HG03342 (cell line): ENCODE results near the gene PLEKHD1.

Source experiments
- ATAC-seq: cut with Tn5 transposase; IDR thresholded peaks from one replicate; pipeline ENCODE4 v1.9.1; 2021; ENCODE audit warnings: mild to moderate bottlenecking, moderate library complexity; ENCODE audit not compliant: unreplicated experiment

Gene PLEKHD1

DNA sequence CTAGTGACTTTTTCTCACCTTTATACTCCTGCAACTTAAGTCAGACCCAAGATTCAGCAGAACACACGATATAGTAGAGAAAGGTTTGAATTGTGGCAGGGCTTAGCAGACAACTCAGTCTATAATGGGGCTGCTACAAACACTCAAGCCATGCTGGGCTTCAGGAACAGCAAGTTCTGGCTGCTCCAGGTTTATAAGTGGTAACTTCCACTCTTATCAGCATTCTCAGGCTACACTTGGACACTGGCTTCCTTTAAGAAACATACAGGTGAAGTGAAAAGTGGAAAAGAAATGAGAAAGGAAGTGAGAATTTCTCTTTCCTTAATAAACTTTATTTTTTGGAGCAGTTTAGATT lies 21.7 kb downstream of the PLEKHD1 start:
- no peak for ATAC-seq

DNA sequence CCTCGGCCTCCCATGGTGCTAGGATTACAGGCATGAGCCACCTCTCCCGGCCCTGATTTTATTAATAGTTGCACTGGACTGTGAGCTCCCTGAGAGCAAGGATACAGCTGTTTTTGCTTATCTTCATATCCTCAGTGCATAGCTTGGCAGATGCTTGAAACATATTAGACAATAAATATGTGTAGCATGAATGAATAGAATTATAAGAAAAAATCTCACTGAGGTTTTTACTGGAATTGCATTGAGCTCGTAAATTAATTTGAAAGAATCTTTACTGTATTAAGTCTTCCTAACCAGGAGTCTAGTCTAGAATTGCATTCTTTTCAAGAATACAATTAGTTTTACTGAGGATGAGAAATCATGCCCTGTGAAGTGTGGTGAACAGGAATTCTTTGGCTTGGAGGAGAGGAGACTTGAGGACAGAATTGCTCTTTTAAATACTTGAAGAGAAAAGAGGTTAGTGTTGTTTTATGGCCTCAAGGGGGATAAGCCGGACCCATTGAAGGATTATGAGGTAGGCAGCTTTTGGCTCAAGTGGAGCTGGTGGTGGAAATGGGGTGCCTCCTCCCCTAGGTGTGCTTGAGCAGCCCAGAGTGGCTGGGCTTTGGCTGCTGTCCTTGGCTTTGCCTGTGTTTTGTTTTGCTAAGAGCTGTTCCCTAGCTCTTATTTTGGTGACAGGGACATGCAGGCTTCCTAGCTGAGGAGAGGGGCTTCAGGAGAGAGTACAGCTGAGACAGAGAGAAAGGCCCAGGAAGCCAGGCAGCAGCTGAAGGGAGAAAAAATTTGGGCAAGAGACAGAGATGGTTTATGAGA lies 34.0 kb downstream of the PLEKHD1 start:
- no peak for ATAC-seq

DNA sequence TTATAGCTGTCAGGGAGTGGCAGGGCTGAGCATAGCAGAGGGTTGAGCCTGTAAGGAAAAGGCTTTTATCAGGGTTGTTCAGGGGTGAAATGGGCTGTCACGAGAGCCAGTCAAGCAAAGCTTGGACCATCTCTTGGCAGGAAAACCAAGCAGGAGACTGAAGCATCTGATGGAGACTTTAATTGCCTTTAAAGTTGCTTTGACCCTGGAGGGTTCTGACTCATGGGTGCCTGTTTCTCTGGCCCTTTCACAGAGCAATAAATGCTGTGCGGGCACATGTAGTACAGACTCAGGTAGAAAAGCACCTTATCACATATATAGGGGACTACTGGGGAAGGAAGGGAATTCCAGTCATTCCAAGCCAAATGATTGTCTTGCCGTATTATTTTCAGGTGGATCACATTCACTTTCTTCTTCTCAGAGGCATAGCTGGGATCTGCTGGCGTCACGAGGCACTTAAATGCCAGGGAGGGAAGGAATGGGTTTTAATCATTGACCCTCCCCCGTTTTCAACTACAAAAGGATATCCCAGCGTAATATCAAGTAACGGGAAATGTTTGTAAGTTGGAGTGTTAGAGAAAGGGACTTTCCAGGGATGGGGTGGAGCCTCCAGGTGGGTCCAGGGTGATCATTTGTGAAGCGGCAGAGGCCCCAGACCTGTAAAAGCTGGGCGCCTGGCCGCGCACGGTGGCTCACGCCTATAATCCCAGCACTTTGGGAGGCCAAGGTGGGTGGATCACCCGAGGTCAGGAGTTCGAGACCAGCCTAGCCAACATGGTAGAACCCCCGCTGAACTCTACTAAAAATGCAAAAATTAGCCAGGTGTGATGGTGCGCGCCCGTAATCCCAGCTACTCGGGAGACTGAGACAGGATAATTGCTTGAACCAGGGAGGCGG lies 34.9 kb downstream of the PLEKHD1 start:
- no peak for ATAC-seq

DNA sequence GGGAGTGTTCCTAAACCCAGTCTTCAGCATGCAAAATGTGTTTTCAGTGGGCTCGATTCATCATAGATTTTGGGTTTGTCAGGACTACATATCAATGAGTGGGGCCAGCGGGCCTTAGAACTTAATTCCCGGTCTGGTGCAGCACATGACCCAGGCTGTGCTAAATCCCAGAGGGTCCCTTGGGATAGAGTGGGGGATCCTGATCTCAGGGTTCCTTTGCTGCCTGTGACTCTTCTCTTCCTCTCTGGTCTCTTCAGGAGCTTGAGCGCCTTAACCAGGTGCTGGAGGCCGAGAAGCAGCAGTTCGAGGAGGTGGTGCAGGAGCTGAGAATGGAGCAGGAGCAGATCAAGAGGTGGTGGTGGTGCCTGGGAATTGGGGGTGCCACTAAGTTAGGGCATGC lies 37.5 kb downstream of the PLEKHD1 start:
- no peak for ATAC-seq

DNA sequence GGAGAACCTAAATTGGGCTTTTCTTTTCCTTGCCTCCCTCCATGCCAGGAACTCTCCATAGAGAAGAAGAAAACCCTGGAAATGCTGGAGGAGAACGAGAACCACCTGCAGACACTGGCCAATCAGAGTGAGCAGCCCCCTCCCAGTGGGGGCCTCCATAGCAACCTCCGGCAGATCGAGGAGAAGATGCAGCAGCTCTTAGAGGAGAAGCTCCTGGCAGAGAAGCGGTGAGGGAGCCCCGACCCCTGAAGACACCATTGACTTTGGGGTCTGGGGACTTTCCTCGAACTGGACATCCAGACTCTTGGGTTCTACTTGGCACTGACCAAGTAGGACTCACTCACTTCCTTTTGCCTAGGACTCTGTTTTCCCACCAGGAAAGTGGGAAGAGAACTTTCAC lies 41.4 kb downstream of the PLEKHD1 start:
- ATAC-seq, result no peak

- no peak for ATAC-seq
These were observed 43.1 kb downstream of the PLEKHD1 start for GRCh38 chr14:69527635-69528034.

- no peak for ATAC-seq
These were observed 43.6 kb downstream of the PLEKHD1 start for GRCh38 chr14:69528143-69528542.

DNA sequence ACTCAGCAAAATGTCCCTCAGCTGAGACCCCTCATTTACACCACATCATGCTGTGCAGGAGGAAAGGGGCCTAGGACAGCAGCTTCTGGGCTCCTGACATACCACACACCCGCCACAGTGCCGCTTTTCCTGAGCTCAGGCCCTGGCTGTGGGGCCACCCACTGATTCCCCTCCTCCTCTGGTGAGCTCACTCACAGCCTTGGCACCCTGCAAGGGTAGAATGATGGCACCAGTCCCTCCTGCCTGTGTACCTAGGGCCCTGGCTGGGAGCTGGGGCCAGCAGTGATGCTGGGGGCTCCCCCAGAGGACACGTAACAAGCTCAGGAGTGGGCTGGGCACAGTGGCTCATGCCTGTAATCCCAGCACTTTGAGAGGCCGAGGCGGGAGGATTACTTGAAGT lies 44.4 kb downstream of the PLEKHD1 start:
- no peak for ATAC-seq

DNA sequence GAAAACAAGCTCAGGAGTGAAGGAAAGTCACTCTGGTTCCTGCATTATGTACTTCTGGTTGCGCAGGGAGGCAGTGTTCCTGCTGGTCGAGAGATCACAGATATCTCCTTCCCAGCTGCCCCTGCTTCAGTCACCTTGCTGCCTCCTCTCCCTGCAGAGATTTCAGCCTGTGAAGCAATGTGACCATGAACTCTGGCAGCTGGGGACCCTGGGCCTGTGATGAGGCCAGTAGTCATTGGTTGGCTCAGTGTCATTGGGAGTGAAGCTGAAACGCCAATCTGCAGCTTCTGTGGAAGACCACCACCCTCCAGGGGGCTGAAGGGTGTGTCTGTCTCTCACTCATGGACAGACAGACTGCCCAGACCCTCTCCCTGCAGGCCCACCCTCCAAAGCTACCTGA lies 45.0 kb downstream of the PLEKHD1 start:
- ATAC-seq, result no peak

DNA sequence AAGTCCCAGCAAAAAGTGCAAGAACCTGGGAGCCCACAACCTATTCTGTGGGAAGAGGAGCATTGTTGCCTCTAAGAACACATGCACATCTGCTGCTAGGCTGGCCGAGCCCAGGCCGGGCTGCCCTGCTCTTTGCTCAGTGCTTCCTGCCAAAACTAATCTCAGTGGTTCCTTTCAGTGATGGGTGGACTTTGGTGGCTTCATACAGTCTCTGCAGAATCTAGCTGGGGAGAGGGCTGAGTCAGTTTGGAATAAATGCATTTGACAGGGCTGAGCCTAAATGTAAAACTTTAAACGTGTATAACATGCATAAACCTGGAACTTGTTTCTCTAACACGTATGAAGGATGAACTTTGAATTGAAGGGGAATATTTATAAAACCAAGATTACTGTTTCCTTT lies 45.6 kb downstream of the PLEKHD1 start:
- ATAC-seq, result no peak

DNA sequence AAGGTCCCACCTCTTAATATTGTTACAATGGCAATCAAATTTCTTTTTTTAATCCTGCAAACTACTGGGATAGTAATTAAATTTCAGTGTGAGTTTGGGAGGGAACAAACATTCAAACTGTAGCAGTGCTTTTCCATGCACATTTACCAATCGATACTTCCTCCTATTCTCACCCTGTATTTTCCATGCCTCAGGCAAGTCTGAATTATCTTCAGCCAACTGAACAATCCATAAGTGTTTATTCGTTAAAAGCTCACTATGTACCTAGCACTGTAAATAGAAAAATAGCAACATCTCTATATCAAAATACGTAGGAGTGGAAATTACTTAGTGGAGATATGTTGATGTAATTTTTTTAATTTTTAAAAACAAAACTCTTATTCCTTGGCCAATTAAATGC lies 46.6 kb downstream of the PLEKHD1 start:
- no peak for ATAC-seq

- no peak for ATAC-seq
These were observed 48.2 kb downstream of the PLEKHD1 start for GRCh38 chr14:69532561-69533340.

DNA sequence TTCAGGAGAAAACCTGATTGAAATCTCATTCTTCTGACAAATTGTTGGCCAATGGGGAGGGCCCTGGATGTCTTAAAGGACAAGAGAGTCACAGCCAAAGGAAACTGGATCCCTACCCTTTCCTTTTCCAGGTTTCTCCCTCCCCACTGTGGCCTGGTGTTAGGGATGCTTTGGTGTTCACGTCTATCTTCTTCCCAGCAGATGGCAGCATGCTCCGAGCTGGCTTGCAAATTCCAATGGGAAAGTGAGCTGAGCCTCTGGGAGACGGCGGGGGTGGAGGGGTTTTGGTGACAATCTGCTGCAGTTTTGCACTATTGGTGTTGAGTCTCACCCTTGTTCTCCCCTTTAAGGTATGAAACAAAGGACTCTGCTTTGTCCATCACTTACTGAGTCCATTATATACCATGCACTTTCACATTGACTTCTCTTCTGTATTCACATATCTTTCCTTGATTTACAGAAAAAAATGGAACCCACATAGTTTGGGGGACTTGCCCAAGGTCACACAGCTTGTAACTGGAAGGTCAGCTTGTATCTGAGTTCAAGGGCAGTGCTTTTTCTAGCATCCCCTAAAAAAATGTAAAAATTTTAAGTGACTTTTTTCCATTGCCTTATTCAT lies 50.8 kb downstream of the PLEKHD1 start:
- no peak for ATAC-seq

DNA sequence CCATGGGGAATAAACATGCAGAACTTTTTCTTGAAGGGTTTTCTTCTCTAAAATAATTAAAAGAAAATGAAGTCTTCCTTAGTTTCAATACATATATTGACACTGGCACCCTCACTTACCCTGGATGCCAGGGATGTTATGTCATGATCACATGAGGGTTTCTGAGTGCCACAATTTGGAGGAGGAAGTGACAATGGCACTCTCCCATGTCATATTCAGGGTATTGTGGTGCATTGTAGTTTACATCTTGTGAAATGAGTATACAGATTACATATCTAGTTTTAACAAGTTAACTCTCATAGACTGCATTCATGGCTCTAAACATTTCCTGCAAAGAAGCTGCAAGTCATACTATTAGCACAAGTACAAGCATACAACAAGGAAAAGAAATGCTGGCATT lies 52.4 kb downstream of the PLEKHD1 start:
- ATAC-seq, result no peak

DNA sequence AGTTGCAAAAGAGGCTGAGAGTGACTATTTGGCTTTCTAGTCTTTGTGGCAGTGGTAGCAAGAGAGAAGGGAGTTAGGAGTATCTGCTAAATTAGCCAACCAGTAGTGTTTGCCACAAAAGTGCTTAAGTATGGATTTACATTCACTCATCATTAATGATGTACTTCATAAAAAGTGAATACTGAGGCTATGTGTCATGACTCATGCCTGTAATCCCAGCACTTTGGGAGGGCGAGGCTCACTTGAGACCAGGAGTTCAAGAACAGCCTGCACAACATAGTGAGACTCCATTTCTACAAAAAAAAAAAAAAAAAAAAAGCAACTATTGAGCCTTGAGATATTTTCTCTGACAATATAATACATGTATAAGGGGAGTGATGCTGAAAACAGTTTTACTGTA lies 53.4 kb downstream of the PLEKHD1 start:
- ATAC-seq, result no peak

DNA sequence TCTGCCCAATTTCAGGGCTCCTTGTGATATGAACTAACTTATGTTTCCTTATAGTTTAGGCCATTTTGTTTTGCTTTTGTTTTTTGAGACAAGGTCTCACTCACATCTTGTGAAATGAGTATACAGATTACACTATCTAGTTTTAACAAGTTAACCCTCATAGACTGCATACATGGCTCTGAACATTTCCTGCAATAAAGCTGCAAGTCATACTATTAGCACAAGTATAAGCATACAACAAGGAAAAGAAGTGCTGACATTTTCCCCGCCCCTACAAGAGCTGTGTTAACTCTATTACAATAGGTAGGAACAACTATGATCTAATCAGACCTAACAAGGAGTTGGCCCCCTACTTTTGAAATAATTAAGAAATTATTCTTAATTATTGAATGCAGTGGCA lies 54.2 kb downstream of the PLEKHD1 start:
- ATAC-seq, result no peak

- ATAC-seq, result no peak
These were observed 55.3 kb downstream of the PLEKHD1 start for GRCh38 chr14:69539631-69540410.

DNA sequence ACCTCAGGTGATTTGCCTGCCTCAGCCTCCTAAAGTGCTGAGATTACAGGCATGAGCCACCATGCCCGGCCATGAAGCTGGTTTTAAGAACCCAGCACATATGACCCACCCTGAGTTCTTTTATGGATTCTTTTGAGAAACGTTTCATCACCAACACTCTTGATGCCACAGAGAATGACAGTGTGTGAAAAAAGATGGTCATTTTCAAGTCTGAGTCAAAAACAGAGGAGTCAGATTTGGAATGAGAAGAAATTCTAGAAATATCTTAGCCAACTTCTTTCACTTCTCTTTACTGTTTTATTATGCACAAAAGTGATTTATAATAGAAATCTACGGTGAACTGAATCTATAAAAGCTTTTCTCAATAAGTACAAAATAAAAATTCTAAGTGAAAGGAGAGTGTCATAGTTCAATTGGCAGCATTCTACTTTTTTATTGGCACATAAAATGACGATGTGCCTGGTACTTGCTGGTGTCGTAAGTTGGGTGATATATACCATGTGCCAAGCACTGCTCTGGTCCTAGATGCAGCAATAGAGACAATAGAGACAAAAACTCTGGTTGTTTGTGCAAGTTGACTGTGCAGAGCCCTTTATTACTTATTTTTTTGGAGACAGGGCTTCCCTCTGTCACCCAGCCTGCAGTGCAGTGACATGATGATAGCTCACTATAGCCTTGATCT lies 56.3 kb downstream of the PLEKHD1 start:
- no peak for ATAC-seq

DNA sequence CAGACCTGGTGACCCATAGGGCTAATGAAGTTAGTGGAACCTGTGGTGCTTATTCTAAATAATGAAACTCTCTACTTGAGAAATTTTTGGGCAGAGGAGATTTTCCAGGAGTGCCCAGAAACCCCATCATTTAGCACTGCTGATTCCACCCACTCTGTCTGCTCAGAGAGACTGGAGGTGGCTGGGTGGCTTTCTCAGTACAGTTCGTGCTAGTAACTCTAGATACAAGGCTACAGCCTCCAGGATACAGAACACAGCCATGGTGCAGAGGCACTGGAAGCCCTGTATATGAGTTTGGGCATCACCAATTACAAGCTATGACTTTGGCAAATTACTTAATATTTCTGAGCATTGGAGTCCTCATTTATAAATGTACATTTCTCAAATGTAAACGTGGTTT lies 57.8 kb downstream of the PLEKHD1 start:
- no peak for ATAC-seq
